Fibroblast of gingiva (primary cell): ENCODE measurements around the gene ATP2C2.
A peak's percentile ranks its signal among the peaks of the same experiment; 100 is the strongest.

Source experiments
- DNase-seq: peaks from one replicate; pipeline ENCODE4 v3.0.0-alpha.2; 2011; ENCODE audit warnings: low read depth

The ATP2C2 gene

DNA sequence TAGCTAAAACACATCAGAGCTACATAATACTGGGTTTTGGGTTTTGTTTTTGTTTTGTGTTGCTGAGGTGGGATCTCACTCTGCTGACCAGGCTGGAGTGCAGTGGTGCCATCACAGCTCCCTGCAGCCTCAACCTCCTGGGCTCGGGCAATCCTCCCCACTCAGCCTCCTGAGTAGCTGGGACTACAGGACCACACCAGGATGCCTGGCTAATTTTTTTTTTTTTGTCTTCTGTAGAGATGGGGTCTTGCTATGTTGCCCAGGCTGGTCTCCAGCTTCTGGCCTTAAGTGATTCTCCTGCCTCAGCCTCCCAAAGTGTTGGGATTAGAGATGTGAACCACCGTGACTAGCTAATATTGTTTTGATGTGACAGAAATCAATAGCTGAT, 129.9 kb downstream of the ATP2C2 start:
- DNase-seq, result no peak

GRCh38 chr16:84498859-84499620, 130.7 kb downstream of the ATP2C2 start:
- no peak for DNase-seq

- no peak for DNase-seq
Measured at GRCh38 chr16:84499638-84500037, 131.3 kb downstream of the ATP2C2 start.

- DNase-seq, result no peak
Measured at GRCh38 chr16:84500531-84500930, 132.2 kb downstream of the ATP2C2 start.

DNA sequence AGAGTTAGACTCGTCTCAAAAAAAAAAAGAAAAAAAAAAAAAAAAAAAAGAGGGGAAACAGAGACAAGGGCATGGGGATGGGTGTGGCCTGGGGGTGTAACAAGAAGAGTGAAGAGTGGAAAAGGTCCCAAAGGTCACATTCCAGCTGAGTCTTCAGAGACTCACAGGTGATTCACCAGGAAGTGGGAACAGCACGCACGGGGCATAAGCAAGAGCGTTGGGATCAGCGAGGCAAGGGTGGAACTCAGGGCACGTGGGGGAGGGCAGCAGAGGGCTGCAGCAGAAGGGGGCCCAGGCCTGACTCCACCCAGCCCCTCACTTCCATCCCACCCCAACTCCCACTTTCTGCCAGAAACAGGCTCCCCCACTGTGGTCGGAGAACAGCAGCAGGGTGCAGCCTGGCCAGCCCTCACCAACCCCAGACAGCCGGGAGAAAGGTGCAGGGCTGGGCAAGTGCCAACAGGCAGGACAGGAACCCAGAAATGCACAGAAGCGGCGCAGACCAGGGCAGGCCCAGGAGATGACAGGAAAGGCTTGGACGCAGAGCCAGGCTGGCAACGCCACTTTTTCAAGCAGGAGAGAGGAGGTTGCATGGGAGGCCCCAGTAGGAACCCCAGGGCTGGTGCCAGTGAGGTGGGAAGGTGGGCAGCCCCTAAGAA, 132.9 kb downstream of the ATP2C2 start:
- no peak for DNase-seq

- DNase-seq, result no peak
Measured at GRCh38 chr16:84502075-84502474, 133.7 kb downstream of the ATP2C2 start.

GRCh38 chr16:84502581-84502980, 134.2 kb downstream of the ATP2C2 start:
- no peak for DNase-seq

DNA sequence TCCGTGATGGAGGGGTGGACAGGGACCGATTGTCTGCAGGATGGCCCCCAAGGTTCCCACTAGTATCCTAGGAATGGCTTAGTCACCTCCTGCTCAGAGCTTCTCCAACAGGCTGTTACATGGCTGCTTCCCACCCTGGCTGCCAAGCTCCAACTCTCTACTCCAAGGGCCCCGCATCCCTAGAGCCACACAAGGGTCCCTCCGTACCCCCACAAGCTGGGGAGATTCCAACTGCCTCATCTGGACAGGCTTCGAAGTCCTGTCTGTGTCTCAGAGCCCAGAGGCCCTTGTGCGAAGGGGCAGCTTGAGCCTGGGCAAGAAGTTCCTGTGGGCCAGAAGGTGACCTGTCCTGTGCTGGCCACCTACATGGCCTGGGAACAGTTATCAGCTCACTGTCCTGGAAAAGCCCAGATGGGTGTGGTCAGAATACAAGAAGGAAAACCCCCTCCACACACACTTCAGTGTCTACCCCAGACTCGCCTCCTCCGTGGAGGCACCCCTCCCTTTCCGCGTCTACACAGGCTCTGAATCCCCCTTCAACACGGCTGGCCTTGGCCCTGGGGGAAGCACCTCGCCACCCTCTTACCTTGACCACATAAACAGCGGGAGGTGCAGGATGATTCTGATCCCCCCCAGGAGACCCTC, 135.5 kb downstream of the ATP2C2 start:
- no peak for DNase-seq

DNA sequence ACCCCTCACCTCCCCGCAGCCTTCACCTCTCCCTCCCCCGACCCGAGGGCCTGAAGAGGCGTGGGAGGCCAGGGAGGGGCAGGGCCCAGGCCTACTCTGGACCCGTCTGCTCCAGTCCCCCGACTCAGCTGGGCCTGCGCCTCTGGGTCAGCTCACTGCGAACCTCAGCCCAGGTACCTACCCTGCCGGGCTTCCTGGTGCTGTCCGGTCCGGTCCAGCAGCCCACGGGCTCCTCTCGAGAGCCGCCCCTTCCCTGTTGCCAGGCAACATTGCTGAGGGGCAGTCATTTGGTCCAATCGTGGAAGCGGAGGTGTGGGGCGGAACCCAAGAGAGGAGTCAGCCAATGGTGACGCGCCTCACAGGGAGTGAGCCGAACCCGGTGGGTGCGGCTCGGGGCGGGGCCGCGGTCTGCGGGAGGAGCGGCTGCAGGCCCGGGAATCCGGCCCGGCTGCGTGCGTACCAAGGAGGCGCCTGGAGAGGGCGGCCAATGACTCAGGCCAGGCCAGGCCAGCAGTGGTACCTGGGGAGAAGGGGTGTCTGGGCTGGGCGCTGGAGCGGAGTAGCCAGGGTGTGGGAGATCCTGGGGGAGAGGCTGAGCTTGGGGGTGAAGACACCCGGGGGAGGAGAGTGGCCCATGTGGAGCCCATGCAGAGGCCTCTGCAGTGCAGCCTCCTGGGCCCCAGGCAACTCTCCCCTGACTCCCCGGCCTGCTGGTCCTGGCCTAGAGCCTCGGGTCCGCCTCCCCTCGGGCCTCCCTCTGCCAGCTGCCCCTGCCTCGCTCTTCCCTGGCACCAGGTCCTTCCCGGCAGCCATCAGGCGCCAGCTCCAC, 136.3 kb downstream of the ATP2C2 start, which contains the start of gene MEAK7:
TSS of gene MEAK7 (minus strand) at position 240 of the 829 bp plus-strand sequence. CDS start 6,573 bp downstream, outside the sequence.
- DNase-seq, result peak; percentile 98

DNA sequence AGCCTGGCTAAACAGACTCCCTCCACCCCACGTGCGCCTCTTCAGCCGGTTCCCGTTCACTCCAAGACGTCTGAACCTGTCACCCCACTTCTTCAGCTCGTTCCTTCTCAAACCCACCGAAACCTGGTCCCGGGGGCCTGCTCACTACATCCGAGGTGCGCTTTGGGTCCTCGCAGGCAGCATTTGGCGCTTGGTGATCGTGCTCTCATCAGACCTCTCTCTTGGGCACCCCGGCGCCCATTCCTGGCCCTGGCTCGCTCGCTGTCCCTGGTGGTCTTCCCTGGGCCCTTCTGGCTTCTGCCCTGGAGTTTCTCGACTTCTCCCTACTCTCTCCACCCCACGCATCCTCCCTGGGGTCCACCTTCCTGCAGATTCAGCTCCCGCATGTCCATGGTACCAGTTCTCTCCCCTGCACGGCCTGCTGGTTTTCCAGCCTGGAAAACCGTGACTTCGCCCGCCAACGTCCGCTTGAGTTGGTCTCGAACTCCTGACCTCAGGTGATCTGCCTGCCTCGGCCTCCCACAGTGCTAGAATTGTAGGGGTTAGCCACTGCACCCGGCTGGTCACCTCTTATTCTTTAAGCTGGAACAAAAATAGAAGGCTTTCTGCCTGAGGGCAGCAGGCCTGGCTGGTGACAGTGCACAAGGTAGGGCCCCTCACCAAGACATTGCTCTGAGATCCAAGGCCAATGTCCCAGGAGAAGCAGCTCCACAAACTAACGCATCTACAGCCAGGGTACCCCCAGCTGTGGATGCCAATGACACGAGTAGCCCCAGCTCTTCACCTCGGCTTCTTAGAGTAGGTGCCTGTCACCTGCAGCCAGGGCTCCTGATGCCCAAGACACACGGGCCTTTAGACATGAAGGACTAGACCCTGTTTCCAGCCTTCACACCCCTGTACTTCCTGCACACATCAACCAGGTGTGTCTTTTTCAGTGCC, 137.2 kb downstream of the ATP2C2 start:
- DNase-seq, result no peak

- no peak for DNase-seq
Measured at GRCh38 chr16:84507011-84507982, 139.0 kb downstream of the ATP2C2 start.

GRCh38 chr16:84508502-84508901, 140.2 kb downstream of the ATP2C2 start:
- no peak for DNase-seq

- no peak for DNase-seq
Measured at GRCh38 chr16:84509032-84509950, 141.0 kb downstream of the ATP2C2 start.

DNA sequence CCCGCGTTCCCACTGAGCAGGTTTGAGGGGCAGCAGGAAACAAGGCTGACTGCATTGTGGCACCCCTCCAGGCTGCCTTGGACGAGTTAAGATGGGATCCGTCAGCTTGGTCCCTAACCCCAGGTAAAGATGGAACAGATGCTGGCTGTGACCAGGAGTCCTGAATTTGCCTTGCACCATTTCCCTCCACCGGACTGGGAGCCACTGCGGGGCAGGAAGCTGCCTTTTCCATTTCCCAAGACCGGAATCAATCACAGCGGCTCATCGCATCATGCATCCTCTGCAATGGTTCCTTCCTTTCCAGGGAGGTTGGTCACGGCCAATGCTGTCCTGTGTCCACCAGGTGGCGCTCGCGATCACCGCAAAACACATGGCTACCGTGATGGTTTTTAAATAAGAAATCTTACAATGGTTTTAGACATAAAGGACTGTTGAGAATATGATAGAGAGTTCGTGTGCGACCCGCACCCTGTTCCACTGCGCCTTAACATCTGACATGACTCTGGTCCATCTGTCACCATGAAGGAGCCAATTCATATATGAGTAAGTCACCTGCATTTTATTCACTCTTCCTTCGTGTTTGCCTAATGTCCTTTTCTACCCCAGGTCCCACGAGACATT, 143.0 kb downstream of the ATP2C2 start:
- peak; percentile 80 for DNase-seq

DNA sequence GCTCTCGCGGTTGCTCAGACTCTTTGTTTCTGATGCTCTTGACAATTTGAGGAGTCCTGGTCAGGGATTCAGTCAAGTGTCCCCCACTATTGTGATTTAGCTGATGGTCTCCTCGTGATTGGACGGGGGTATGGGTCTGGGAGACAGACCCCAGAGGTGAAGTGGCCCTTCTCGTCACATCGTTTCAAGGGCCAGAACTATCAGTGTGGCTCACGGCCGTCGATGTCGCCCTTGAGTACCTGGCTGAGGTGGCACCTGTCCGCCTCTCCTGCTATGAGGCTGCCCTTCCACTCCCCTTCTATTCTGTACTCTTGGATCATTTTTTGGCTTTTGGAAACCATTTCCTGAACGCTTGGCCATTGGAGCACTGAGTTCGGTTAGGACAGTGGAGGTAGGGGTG, 143.5 kb downstream of the ATP2C2 start:
- no peak for DNase-seq

DNA sequence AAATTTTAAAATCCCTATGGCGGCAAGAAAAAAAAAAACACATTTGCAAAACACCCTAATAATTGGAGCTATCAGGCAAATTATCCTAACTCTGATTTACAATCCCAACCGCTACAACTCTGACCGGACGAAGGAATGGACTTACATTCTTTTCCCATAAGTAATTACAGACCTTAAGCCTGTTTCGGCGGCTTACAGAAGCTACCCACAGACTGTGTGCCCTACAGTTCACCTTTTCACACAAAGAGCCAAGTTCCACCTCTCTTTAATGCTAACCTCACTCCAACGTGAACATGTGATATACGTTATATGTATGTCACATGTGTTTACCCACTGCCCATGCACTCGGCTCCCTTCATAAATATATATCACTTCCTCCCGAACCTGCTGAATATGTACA, 144.8 kb downstream of the ATP2C2 start:
- DNase-seq, result no peak

DNA sequence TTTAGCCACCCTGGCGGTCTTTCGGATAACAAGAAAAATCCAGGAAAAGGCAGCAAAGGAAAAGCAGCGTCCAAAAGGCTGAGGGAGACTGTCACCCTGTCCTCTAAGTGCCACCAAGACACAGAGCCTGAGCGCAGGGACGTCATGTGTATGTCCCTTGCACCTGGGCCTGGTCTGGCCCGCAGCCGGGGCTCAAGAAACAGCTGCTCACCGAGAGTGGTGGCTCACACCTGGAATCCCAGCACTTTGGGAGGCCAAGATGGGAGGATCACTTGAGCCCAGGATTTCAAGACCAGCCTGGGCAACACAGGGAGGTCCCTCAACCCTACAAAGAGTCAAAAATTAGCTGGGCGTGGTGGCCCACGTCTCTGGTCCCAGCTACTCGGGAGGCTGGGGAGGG, 145.3 kb downstream of the ATP2C2 start:
- DNase-seq, result no peak
